BLaER1 treated with 17β-estradiol and CSF1 and Interleukin-3, amounts not matched to agents 10 nM and 100 nM (cell line): ENCODE results near the gene MBD6.

Experiments used
- H3K27ac ChIP-seq, 11 experiments: shearing (Covaris generic); formaldehyde crosslinking; 2 replicates each; pipeline ENCODE4 v1.8.1; 2022
- H3K27me3 ChIP-seq, 11 experiments: shearing (Covaris generic); formaldehyde crosslinking; 2 replicates each; pipeline ENCODE4 v1.8.1; 2022
- H3K36me3 ChIP-seq, 11 experiments: shearing (Covaris generic); formaldehyde crosslinking; 2 replicates each; pipeline ENCODE4 v1.8.1; 2022
- H3K4me1 ChIP-seq, 10 experiments: shearing (Covaris generic); formaldehyde crosslinking; 2 replicates each; pipeline ENCODE4 v1.8.1; 2022
- H3K4me2 ChIP-seq, 11 experiments: shearing (Covaris generic); formaldehyde crosslinking; 2 replicates each; pipeline ENCODE4 v1.8.1; 2022
- H3K4me3 ChIP-seq, 10 experiments: shearing (Covaris generic); formaldehyde crosslinking; 2 replicates each; pipeline ENCODE4 v1.8.1; 2022
- H3K9ac ChIP-seq, 11 experiments: shearing (Covaris generic); formaldehyde crosslinking; 2 replicates each; pipeline ENCODE4 v1.8.1; 2022
- H3K9me3 ChIP-seq, 11 experiments: shearing (Covaris generic); formaldehyde crosslinking; replicated peaks in 1 of 11; 2 replicates each; pipeline ENCODE4 v1.8.1; 2022
- H4K20me1 ChIP-seq, 11 experiments: shearing (Covaris generic); formaldehyde crosslinking; 2 replicates each; pipeline ENCODE4 v1.8.1; 2022
- Cebpa-rat ChIP-seq, 11 experiments: shearing (Covaris generic); IDR thresholded peaks; 2 replicates each; pipeline ENCODE4 v1.8.1; 2022

MBD6 gene

DNA sequence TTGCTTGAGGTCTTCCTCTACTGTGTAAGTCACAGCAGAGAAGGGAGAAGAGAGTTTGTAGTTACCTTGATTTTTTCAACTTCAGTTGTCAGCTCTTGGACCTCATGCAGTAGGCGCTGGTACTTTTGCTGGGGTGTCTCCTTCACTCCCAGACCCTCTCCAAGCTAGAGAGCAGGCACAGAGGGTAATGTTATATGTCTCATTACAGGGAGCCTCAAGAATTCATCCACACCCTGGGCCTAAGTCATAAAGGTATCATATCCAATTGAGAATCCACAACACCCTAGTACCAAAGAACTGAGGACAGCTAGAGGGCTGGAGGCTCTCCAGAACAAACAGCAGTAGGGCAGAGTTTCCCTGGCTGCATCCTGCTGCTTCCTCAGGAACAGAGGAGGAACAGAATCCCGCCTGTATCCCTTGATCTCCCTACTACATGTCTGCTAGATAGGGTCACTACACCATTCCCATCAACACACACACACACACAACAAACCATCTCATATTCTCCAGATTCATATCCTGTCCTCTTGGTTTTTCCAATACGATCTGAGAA, 12.4 kb downstream of the MBD6 start:
- H4K20me1 ChIP-seq = peaks cover 0 to 75% (median 3%) of the 10 kb centered on the region in 11 experiments; a peak in 9 of 22 replicates
- H3K9ac ChIP-seq = no peak overlapping the region
- H3K4me1 ChIP-seq = peaks cover 0 to 11% (median 0%) of the 10 kb centered on the region in 10 experiments; a peak in 2 of 20 replicates
- no peak overlapping the region for H3K4me2 ChIP-seq
- no peaks in the 10 kb centered on the region for H3K27me3 ChIP-seq
- peaks cover 74 to 100% (median 92%) of the 10 kb centered on the region in 11 experiments for H3K36me3 ChIP-seq
- H3K27ac ChIP-seq = no peak overlapping the region
- H3K9me3 ChIP-seq = no peaks in the 10 kb centered on the region
- H3K4me3 ChIP-seq = no peak overlapping the region
- TF ChIP-seq Cebpa-rat (IDR thresholded peaks at IDR 0.05) = no peak

DNA sequence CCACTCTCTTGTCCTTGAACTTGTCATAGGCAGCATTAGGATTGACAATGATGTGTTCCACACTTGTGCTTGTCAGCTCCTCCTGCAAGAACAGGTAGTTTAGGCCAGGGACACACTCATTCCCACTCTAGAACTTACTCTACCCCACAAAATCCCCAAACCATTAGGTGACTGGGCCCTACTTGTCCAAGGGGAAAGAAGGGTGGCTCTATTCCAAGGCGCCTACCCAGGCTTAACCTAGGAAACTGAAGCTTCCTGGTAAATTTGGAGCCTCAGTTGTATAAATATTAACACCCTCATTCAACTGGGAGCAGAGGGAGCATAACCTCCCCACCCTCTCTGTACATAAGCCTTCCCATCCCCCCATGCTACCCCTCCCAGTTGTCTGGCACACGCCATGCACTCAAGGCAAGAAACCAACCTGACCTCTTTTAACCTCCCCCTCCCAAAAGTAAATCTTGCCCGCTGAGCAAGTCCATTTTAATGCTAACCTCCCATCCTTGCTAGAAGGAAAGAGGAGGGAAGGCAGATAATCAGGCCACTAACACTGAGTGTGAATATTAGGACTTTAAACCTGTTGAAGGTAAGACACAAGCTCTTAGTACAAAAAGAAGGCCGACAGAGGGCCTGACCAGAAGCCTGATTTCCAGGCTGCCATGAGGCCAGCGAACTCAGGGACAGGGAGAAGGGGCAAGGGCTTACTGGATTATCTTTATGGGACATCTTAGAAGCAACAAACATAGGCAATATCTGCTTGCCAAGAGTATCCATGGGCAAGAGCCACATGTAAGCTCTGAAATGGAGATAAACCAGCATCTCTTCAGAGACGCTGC, 13.4 kb downstream of the MBD6 start:
- H3K4me2 ChIP-seq = no peak overlapping the region
- no peak overlapping the region for H3K9ac ChIP-seq
- no peaks in the 10 kb centered on the region for H3K9me3 ChIP-seq
- no peaks in the 10 kb centered on the region for H3K27me3 ChIP-seq
- H3K4me3 ChIP-seq = no peak overlapping the region
- peaks cover 72 to 100% (median 91%) of the 10 kb centered on the region in 11 experiments for H3K36me3 ChIP-seq
- H3K4me1 ChIP-seq = peaks cover 0 to 11% (median 0%) of the 10 kb centered on the region in 10 experiments; a peak in 3 of 20 replicates
- TF ChIP-seq Cebpa-rat (IDR thresholded peaks at IDR 0.05) = no peak
- peaks cover 0 to 69% (median 0%) of the 10 kb centered on the region in 11 experiments; a peak in 9 of 22 replicates for H4K20me1 ChIP-seq
- no peak overlapping the region for H3K27ac ChIP-seq

DNA sequence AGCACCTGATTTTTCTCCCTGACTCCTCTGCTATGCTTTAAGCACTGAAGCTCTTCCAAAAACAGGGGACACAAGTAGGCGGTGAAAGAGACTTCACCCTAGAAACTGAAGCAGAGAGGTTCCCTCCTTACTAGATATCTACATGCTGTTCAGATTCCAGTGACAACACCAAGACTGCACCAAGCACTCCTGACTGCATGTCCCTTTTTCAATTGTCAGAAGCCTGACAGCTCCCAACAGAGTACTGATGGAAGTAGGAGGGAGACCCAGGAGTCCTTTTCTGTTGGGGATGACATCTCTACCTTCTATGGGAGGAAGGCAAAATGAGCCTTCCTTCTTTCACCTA, 13.9 kb downstream of the MBD6 start:
- Histone ChIP-seq H3K27ac (no peak overlapping the region), H3K36me3 (peaks cover 71 to 100% (median 91%) of the 10 kb centered on the region in 11 experiments), H3K27me3 (no peaks in the 10 kb centered on the region), H3K4me2 (no peak overlapping the region), H3K9me3 (no peaks in the 10 kb centered on the region), H3K4me3 (no peak overlapping the region), H3K4me1 (peaks cover 0 to 11% (median 0%) of the 10 kb centered on the region in 10 experiments; a peak in 3 of 20 replicates), H3K9ac (no peak overlapping the region), H4K20me1 (peaks cover 0 to 67% (median 0%) of the 10 kb centered on the region in 11 experiments; a peak in 8 of 22 replicates)
- no peak for TF ChIP-seq Cebpa-rat (IDR thresholded peaks at IDR 0.05)

DNA sequence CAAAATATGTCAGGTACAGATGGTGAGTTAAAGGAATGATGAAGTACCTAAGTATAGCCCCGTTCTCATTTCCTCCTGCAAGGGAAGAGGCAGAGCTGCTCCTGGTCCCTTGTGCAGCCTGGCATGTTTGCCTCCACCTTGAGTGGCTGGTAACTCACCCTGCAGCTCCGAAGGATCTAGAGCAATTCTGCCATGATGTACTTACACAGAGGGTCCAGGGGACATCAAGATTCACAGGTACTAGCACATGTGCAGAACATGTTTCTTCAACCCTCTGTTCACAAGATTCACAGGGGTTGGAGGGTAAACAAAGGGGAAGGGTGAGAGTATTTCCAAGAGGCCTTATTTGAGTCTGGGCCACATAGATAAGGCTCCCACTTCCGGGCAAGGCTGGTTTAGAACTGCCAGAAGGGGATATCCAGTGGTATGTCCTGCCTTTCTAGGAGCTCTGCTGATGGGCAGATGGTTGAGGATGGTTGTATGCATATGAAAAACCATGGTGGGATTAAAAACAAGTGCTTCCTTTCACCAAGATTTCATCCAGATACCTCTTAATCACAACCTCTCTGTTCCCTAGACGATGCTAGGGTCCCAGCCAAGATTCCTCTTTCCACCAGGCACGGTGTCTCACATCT, 16.6 kb downstream of the MBD6 start:
- no peak overlapping the region for H3K9ac ChIP-seq
- H3K4me2 ChIP-seq = no peak overlapping the region

DNA sequence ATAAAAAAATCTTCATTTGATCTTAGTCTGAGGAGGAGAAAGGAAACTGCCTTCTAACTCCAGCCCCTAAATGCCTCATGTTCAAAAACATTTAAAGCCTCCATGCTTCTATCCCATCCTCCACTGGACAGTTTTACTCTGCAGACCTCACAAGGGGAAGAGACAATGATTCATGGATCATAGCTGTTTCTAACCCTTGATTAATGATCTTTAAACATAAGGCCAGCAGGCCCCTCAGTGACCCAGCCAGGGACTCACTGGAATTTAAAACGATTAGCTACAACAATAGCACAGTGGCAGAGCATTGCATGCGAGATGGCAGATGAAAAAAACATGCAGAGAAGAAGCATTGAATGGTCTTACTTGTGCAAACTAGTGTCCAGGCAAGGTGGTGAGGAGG, 18.4 kb downstream of the MBD6 start:
- Histone ChIP-seq H3K4me1 (peaks cover 33 to 43% (median 36%) of the 10 kb centered on the region in 10 experiments), H3K4me2 (no peak overlapping the region), H4K20me1 (peaks cover 0 to 72% (median 10%) of the 10 kb centered on the region in 11 experiments; a peak in 12 of 22 replicates), H3K9me3 (no peaks in the 10 kb centered on the region), H3K36me3 (peaks cover 34 to 72% (median 63%) of the 10 kb centered on the region in 11 experiments), H3K27me3 (no peaks in the 10 kb centered on the region), H3K9ac (no peak overlapping the region), H3K4me3 (no peak overlapping the region), H3K27ac (no peak overlapping the region)
- TF ChIP-seq Cebpa-rat (IDR thresholded peaks at IDR 0.05) = no peak

More for the DNA sequence above, 16.6 kb downstream of the MBD6 start:
- Histone ChIP-seq H3K27me3 (no peaks in the 10 kb centered on the region), H3K36me3 (peaks cover 52 to 86% (median 77%) of the 10 kb centered on the region in 11 experiments), H3K4me1 (peaks cover 16 to 25% (median 18%) of the 10 kb centered on the region in 10 experiments), H3K9me3 (no peaks in the 10 kb centered on the region), H3K27ac (no peak overlapping the region), H3K4me3 (no peak overlapping the region), H4K20me1 (peaks cover 0 to 80% (median 7%) of the 10 kb centered on the region in 11 experiments; a peak in 12 of 22 replicates)
- no peak for TF ChIP-seq Cebpa-rat (IDR thresholded peaks at IDR 0.05)

DNA sequence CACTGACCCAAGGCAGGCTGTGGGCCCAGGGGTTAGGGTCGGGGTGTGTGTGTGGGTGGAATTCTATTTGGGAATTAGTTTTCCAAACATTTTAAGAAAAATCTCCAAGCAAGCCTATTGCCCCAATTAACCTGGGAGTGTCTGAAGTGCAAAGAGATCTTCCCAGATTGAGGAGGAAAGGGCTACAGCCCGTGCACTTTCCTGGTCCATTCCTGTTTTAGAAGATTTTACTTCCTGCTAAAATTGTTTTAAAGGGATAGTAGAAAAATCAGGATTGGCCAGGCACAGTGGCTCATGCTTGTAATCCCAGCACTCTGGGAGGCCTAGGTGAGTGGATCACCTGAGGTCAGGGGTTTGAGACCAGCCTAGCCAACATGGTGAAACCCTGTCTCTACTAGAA, 19.1 kb downstream of the MBD6 start:
- Histone ChIP-seq H3K36me3 (peaks cover 27 to 66% (median 58%) of the 10 kb centered on the region in 11 experiments), H3K9ac (no peak overlapping the region), H3K4me2 (no peak overlapping the region), H3K4me1 (peaks cover 38 to 48% (median 41%) of the 10 kb centered on the region in 10 experiments), H3K27me3 (no peaks in the 10 kb centered on the region), H3K27ac (no peak overlapping the region), H3K9me3 (no peaks in the 10 kb centered on the region), H3K4me3 (no peak overlapping the region), H4K20me1 (peaks cover 0 to 65% (median 10%) of the 10 kb centered on the region in 11 experiments; a peak in 12 of 22 replicates)
- no peak for TF ChIP-seq Cebpa-rat (IDR thresholded peaks at IDR 0.05)

DNA sequence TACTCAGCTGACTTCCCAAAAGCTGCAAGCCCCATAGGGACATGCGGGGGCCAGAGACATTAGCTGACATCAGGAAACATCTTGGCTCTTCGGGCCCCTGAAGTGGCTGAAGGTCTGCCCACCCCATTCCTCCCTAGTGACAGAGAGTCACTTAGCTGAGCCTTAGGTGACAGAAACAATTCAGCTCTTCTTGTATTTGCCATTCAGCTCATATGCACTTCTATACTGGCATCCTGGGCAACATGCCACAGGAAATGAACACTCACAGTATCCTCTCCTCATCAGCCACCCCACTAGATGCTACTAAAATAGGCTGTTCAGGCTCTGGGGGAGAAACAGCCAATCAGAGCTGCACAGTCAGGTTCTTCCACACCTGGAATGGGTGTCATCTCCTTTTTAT, 21.0 kb downstream of the MBD6 start:
- Histone ChIP-seq H3K9ac (peak overlapping the region in 8 of 11 experiments; percentile 32 to 58 (median 41); a peak in 13 of 22 replicates), H3K36me3 (peaks cover 19 to 53% (median 42%) of the 10 kb centered on the region in 11 experiments), H3K27ac (peak overlapping the region in 7 of 11 experiments; percentile 14 to 40 (median 25); a peak in 10 of 22 replicates), H3K27me3 (peaks cover 12 to 15% (median 13%) of the 10 kb centered on the region in 11 experiments), H3K4me2 (peak overlapping the region; percentile 59 to 98 (median 95)), H3K4me1 (peaks cover 35 to 52% (median 45%) of the 10 kb centered on the region in 10 experiments), H3K9me3 (no peaks in the 10 kb centered on the region), H4K20me1 (peaks cover 0 to 54% (median 10%) of the 10 kb centered on the region in 11 experiments; a peak in 12 of 22 replicates), H3K4me3 (no peak overlapping the region)
- TF ChIP-seq Cebpa-rat (IDR thresholded peaks at IDR 0.05) = no peak

DNA sequence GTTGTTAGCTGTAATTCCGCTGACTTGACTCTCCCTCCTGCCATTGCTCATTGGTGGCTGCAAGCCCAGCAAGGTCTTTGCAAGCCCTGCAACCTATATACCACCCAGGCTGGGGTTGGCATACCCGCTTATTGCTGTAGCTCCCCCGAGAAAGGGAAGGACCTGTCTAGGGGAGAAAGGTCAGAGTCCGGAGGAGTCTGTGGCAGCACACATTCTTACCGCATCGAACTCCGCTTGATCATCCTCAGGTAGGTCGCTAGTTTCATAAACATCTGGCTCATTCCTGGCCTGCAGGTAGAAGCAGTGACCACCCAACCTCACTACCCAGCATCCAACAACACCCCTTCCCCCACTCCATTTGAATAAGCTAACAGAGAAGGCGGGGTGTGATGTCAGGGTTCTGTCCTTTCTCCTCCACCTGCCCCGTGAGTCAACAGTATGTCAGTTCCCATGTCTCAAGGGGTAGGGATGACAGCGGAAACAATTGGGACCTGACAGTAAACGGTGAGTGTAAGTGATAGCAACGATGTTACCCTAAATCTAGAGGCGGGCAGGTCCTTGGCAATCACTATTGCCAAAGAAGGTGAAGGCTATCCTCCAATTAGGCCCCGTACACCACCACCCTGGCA, 23.3 kb downstream of the MBD6 start:
- H3K9ac ChIP-seq = peak overlapping the region; percentile 88 to 98 (median 95)
- peaks cover 35 to 52% (median 45%) of the 10 kb centered on the region in 10 experiments for H3K4me1 ChIP-seq
- H3K36me3 ChIP-seq = peaks cover 10 to 31% (median 19%) of the 10 kb centered on the region in 11 experiments; a peak in 21 of 22 replicates
- no peaks in the 10 kb centered on the region for H3K9me3 ChIP-seq
- peaks cover 35 to 38% (median 36%) of the 10 kb centered on the region in 11 experiments for H3K27me3 ChIP-seq
- peaks cover 0 to 30% (median 9%) of the 10 kb centered on the region in 11 experiments; a peak in 11 of 22 replicates for H4K20me1 ChIP-seq
- H3K4me3 ChIP-seq = peak overlapping the region; percentile 79 to 99 (median 94)
- peak overlapping the region; percentile 75 to 96 (median 89); a peak in 21 of 22 replicates for H3K27ac ChIP-seq
- peak overlapping the region; percentile 78 to 98 (median 95) for H3K4me2 ChIP-seq
- TF ChIP-seq Cebpa-rat (IDR thresholded peaks at IDR 0.05) = no peak
